H1 (cell line): ENCODE data around the gene ST6GALNAC2. TPM values are rescaled to one million over a fixed set of nuclear protein-coding genes. Genes with fewer than 3 reads are reported as not detected.

Experiments used
- CTCF ChIP-seq, 3 experiments: IDR thresholded peaks; 1 replicate in 2 of 3; 2 replicates in 1 of 3; pipeline versions ENCODE4 v1.5.1 to v1.6.1; 2011; ENCODE audit warnings: low read length in 3 of 3, mild to moderate bottlenecking in 3 of 3, inconsistent platforms in 2 of 3, low read depth in 1 of 3, moderate library complexity in 1 of 3; ENCODE audit not compliant: insufficient read depth in 1 of 3; ENCODE audit errors: control extremely low read depth in 1 of 3
- RXRA ChIP-seq: IDR thresholded peaks from 2 replicates; pipeline ENCODE4 v1.6.1; 2011; ENCODE audit warnings: low read depth, mild to moderate bottlenecking, low read length, moderate library complexity; ENCODE audit not compliant: insufficient read depth
- TCF12 ChIP-seq: IDR thresholded peaks from 2 replicates; pipeline ENCODE4 v1.6.1; 2011; ENCODE audit warnings: low read depth, mild to moderate bottlenecking, low read length
- polyA plus RNA-seq, 7 experiments: library from polyadenylated mRNA; depleted of rRNA in 3 of 7; stranded (reverse) in 5 of 7; unstranded in 2 of 7; fragments of >200 nt in 5 of 7; fragments of 200-250 nt in 2 of 7; gene quantifications; 1 replicate in 5 of 7; 2 replicates in 1 of 7; 4 replicates in 1 of 7; pipeline versions ENCODE4 v1.2.1 to v1.2.3, GENCODE V29; 2011 to 2013; ENCODE audit warnings: missing spikeins in 2 of 7, mixed read lengths in 2 of 7
- total RNA-seq: library from RNA; stranded (reverse); fragmentation: NEBNext Ultra II Directional; extraction: Animal tissue kit (Norgen Biotek cat#: 25700); gene quantifications from 2 replicates; pipeline ENCODE4 v1.2.1, GENCODE V29; 2021

The ST6GALNAC2 gene
- total and polyA plus RNA-seq, 2 of the 8 experiments (the other 6 are each of a cell fraction or from before 2014, with no cell fraction given): 0.09 TPM; not detected in 1

- TF ChIP-seq RXRA (no peak), CTCF (IDR thresholded peaks at IDR 0.05; ENCODE audit: control extremely low read depth in 1 of 3, insufficient read depth in 1 of 3, low read depth in 1 of 3, low read length in 3 of 3) (no peak), TCF12 (no peak)
Measured at GRCh38 chr17:76586741-76587487, 1.3 kb upstream of the ST6GALNAC2 start (continued).
